GM18499 (cell line): ENCODE measurements around the gene HSPB6.
"Not testable (repeated sequence)": the region's sequence is repeated elsewhere in the genome, so short reads cannot be mapped to it uniquely, and the experiment has no call there.

Source experiments
- ATAC-seq: cut with Tn5 transposase; IDR thresholded peaks from one replicate; pipeline ENCODE4 v1.9.1; 2021; ENCODE audit warnings: moderate number of reproducible peaks; ENCODE audit not compliant: insufficient read depth, unreplicated experiment

The HSPB6 gene

DNA sequence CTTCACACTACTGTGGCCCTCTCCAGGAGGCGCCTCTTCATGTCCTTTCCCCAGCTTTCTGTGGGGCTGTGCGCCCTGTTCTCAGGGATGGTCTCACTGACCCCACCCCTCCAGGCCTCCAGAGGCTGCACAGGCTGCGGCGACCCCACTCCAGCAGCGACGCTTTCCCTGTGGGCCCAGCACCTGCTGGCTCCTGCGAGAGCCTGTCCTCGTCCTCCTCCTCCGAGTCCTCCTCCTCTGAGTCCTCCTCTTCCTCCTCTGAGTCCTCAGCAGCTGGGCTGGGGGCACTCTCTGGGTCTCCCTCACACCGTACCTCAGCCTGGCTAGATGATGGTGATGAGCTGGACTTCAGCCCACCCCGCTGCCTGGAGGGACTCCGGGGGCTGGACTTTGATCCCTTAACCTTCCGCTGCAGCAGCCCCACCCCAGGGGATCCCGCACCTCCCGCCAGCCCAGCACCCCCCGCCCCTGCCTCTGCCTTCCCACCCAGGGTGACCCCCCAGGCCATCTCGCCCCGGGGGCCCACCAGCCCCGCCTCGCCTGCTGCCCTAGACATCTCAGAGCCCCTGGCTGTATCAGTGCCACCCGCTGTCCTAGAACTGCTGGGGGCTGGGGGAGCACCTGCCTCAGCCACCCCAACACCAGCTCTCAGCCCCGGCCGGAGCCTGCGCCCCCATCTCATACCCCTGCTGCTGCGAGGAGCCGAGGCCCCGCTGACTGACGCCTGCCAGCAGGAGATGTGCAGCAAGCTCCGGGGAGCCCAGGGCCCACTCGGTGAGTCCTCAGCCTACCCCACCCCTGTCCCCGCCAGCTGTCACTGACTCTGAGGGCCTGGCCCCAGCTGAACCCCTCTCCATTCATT lies 29.7 kb upstream of the HSPB6 start:
- no peak for ATAC-seq

DNA sequence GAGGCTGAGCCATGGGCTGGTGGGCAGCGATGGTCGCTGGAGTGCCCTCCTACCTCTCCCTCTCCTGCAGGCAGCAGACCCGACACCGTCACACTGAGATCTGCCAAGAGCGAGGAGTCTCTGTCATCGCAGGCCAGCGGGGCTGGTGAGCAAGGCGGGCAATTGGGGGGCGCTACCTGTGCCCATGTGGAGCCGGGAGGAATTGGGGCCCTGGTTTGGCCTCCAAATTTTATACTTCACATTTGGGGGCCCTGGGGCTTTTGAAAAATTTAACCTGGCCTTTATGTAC lies 28.5 kb upstream of the HSPB6 start:
- ATAC-seq = no peak

DNA sequence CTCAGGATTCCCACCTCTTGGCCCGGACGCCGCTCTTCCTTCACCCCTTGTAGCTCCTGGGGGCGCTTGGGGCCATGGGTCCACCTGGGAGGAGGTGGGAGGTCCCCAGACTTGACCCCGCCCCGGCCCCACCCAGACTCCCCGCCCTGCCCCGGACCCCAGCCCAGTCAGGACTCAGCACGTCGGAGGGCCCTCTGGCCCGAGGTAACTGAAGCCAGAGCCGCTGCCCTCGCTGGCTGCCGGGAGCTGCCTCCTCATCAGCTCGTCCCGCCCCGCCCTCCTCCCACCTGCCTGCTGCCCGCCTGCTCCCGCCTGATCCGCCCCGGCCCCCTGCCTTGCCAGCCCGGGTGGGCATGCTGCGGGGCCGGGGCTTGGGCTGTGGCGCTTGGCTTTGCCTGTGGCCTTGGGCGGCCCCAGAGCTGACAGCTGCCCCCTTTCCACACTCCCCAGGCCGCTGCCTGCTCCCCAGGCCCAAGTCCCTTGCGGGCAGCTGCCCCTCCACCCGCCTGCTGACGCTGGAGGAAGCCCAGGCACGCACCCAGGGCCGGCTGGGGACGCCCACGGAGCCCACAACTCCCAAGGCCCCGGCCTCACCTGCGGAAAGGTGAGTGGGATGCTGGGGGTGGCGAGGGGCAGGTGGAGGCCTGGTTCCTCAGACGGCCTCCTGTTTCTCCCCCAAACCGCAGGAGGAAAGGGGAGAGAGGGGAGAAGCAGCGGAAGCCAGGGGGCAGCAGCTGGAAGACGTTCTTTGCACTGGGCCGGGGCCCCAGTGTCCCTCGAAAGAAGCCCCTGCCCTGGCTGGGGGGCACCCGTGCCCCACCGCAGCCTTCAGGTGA lies 27.9 kb upstream of the HSPB6 start:
- ATAC-seq = no peak

DNA sequence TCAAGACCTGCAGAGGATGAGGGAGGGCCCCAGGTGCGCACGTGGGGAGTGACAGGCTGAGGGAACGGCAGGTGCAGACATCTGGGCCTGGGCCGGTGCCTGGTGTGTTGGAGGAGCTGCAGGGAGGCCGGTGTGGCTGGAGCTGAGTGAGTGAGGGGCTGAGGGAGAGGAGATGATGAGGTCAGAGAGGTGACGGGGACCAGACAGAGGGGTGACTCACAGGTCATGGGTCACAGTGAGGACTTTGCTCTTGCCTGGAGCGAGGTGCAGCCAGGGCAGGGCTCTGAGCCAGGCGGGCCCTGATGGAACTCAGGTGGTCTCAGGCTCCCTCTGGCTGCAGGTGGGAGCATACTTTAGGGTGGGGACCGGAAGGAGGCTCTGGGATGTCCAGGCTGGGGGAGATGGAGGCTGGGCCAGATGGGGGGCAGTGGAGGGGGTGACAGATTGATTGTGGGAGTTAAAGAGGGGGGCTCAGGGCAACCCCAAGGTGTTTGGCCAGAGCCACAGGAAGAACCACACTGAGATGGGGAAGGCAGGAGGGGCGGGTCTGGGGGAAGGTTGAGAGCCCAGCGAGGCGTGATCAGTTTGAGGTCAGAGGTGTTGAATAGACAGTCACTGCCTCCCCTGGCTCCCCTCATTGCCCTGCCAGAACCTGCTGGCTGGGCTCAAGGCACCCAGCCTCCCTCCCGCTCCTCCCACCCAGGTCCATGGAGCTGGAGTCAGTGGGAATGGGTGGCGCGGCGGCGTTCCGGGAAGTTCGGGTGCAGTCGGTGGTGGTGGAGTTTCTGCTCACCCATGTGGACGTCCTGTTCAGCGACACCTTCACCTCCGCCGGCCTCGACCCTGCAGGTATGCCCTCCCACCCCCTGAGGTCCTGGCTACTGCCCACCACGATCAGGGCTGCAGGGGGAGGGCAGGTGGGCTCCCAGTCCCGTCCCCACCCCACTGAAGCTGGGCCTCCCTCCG lies 26.9 kb upstream of the HSPB6 start:
- ATAC-seq = no peak

DNA sequence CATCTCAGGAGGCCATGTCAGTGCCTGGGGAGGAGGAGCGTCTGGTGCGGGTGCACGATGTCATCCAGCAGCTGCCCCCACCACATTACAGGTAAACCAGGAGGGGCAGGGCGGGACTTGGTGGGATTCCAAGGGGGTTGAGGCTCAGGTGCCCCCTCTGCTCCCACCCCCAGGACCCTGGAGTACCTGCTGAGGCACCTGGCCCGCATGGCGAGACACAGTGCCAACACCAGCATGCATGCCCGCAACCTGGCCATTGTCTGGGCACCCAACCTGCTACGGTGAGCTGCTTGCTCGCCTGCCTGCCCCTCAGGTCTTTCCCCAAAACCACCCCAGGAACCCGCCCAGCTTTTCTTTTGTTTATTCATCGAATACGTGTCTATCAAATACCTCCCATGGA lies 25.8 kb upstream of the HSPB6 start:
- ATAC-seq = no peak

DNA sequence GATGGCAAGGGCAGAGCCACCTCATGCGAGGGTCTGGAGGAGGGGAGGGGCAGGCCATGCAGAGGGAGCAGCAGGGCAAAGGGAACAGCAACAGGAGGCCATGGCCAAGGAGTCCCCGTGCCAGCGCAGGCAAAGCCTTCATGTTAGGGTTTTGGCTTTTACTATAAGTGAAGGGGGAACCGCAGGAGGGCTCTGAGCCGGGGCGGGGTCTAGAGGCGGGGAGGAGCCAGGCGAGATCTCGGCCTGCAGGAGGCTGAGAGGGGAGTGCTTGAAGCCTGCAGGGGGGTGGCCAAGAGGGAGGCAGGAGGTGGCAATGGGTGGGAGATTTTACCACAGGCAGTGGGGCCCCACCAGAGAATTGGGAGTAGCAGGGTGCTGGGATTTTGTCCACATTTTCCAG lies 24.8 kb upstream of the HSPB6 start:
- ATAC-seq = no peak

DNA sequence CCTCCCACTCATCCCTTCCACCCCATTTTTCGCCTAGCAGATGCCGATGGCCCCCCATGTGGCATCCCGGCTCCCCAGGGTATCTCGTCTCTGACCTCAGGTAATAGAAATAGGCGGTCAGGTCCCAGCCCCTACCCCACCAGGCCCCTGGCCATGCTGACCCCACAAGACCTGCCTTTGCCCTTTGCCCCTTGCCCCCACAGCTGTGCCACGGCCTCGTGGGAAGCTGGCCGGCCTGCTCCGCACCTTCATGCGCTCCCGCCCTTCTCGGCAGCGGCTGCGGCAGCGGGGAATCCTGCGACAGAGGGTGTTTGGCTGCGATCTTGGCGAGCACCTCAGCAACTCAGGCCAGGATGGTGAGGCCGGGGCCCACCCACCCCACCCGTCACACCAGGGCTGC lies 23.9 kb upstream of the HSPB6 start:
- no peak for ATAC-seq

DNA sequence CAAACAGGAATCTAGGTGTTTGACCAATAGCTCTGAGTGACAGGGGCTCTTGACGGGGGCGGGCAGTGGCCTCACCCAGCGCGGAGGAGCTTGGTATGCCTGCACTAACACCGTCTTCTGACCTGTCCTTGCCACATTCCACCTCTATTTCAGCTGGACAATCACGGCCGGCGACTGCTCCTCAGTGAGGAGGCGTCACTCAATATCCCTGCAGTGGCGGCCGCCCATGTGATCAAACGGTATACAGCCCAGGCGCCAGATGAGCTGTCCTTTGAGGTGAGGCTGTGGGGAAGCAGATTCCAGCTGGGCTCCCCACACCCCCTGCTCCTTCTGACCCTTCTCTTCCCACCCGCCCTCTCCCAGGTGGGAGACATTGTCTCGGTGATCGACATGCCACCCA lies 23.2 kb upstream of the HSPB6 start:
- no peak for ATAC-seq

DNA sequence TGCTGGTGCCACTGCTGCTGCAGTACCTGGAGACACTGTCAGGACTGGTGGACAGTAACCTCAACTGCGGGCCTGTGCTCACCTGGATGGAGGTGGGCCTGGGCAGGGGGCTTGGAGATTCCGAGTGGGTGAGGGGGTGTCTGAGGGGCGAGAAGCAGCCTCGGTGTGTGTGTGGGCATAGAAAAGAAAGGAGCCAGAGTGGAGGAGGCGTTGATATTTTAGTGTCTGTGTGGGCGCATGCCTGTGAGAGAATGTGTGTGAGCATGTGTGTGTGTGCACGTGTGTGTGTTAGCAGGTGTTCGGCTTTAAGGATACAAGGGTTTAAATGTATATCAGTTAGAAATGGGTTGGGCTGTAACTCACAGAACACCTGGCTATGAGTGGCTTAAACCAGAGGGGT lies 22.2 kb upstream of the HSPB6 start:
- ATAC-seq = no peak

DNA sequence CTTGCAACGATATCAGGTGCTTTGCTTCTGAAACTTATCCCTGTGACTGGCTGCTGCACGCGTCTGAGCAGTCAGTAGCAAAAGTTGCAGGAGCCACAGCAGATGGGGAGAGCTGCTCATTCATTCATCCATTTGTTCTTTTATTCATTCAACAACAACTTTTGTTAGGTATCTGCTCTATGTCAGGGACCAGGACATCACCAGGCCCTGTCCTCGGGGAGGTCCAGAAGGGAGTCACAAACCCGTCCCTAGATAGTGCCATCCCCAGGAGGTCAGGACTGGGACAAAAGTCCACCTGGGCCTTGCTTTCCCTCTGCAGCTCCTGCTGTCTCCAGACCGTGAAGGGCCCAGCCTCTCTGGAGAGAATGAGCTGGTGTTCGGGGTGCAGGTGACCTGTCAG lies 21.1 kb upstream of the HSPB6 start:
- no peak for ATAC-seq

DNA sequence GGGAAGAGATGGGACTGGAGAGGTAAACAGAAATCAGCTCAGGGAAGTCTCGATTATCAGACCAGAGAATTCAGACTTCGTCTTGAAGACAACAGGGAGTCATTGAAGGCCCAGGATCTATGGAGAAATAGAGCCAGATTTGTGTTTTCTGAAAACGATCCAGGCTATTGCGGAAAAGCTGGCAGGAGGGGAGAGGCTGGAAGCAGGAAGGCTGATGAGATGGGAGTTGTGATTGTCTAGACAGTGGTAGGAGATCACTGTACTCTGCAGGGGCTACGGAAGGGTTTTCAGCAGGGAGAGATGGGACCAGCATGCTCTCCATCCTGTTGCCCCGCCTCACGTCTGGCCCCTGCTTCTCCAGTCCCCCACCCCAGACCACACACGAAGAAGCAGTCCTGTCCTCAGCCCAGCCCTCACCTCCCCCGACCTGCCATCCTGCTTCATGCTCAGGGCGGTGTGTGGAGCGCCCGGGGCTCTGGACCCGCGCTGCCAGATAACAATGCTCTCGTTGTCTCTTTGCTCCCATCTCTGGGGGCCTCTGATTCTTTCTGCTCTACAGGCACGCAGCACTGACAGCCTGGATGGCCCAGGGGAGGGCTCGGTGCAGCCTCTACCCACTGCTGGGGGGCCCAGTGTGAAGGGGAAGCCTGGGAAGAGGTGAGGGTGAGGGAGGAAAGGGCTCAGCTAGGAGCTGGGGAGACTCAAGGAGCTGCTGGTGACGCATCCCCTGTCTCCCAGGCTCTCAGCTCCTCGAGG lies 20.4 kb upstream of the HSPB6 start:
- no peak for ATAC-seq

DNA sequence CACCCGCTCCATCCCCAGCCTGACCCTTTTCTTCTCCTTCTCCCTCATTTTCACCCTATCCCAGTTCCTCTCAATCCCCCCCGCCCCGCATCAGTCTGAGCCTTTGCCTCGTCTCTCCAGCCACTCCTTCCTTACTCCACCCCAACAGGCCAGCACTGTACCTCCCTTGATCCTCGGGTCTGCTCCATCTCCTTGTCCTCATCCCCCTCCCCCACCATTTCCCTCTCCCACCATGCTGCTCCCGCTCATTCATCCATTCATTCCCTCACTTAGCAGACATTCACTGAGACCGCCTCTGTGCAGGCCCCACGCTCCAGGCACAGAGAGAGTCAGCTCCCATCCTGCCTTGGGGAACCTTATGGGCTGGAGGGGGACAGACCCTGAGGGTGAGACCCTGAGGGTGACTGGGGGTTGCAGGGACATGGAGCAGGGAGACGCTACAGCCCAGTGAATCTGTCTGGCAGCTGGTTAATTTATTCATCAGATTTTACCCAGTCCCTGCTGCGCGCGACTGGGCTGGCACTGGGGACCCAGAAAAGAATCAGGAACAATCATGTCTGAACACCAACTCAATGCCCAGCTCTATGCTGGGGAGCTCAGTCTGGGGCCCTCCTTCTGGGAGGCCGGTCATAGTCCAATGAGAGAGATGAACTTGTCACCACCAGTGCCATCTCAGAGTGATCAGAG lies 19.4 kb upstream of the HSPB6 start:
- ATAC-seq = no peak

DNA sequence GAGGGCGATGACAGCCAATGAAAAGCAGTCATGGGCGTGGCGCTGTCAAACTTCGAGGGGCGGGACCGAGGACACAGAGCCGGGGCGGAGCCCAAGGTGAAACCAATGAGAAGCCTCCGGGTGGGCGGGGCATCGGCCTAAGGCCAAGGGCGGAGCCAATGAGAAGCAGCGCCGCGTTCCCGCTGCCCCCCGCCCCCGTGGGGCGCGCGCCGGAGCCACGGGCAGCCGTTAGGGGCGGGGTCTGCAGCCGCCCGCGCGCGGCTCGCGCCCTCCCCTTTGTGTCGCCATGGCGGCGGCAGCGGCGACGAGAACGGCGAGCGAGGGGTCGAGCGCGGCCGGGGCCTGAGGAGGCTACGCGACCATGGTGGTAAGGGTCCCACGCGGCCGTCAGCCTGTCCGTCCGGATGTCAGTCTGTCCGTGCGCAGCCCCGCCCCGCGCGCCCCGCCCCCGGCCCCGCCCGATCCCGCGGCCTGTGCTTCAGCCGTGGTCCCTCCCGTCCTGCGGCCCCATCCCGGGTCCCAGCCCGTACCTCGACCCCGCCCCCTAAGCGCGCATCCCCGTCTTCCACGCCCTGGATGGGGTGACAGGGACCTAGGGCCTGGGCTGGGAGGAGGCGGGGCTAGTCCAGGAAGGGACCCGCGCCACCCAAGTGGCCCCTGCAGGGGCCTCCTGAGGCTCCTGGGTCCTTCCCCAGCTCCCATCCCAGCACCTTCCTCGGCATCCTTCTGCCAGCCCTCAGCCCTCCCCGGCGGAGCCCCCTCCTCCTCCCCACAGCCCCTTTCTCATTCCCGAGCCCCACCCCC lies 18.7 kb upstream of the HSPB6 start, which contains the start of gene ARHGAP33:
ARHGAP33 (plus strand) TSS at position 267 of the 804 bp plus-strand sequence; CDS start at position 362, 95 bp downstream.
- ATAC-seq = peak; percentile 86

DNA sequence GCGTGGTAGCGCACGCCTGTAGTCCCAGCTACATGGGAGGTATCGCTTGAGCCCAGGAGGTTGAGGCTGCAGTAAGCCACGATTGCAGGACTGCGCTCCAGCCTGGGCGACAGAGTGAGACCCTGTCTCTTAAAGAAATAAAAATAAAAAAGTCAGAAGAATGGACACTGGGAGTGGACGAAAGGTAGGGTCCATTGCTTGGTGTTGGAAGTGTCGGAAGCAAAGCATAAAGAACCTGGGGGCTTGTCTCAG lies 18.1 kb upstream of the HSPB6 start:
- ATAC-seq = no peak

DNA sequence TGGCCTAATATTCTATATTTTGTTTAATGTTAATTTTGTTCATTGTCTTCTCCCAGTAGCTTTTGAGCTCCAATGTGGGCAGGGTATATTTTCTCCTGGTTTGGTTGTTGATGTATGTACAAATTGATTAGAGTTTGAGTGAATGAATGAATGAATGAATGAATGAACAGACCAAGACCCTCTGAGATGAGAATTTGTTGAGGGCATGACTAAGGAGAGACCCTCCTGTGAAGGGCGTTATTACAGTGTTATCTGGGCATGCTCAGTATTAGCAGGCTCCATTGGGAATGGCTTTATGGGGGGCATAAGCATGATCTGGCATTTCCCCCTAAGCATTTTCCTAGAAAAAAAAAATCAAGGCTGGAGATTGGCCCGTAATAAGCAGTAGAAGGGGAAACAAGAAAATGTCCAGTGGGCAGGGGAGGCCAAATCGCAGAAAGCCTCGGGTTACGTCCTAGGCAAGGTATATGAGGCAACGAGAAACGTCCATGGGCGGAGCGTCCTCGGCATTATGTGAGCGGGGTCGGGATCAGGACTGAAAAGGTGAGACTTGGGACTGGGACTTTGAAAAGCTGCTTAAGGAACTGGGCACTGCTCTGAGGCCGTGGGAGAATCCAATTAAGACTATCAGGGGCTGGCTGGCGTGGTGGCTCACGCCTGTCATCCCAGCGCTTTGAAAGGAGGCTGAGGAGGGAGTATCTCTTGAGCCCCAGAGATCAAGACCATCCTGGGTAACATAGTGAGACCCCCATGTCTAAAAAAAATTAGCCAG lies 17.6 kb upstream of the HSPB6 start:
- no peak for ATAC-seq

DNA sequence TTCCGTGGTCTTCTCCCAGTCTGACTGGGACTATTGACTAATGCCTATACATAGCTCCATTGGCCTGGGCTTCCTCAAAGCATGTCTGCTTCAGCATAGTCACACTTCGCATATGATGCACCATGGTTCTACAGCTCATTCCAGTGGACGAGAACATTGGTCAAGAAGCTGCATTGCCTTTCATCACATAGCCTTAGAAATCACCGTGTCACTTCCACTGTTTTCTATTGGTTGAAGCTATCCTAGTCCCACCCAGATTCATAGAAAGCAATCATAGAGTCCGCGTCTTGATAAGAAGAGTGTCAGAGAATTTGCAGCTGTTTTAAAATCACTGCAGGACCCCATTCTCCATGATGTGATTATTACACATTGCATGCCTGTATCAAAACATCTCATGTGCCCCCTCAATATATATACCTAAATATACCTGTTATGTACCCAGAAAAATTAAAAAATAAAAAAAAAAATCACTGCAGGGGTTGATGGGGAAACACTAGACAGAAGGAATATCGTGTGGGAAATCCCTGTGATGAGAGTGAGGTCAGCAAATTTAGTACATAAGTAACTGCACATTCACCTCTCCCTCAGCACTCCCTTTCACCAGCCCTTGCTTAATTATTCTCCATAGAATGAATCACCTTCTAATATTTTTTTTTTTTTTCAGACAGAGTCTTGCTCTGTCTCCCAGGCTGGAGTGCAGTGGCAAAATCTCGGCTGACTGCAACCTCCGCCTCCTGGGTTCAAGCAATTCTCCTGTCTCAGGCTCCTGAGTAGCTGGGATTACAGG lies 16.4 kb upstream of the HSPB6 start:
- ATAC-seq = no peak

DNA sequence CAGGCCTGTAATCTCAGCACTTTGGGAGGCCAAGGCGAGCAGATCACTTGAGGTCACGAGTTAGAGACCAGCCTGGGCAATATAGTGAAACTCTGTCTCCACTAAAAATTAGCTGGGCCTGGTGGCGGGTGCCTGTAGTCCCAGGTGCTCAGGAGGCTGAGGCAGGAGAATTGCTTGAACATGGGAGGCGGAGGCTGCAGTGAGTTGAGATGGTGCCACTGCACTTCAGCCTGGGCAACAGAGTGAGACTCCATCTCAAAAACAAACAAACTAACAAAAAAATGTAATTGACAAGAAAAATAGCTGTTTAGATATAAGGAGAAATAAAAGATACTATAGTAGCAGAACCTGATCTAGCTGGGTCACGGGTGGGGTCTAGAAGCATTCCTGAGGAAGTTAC lies 15.5 kb upstream of the HSPB6 start:
- not testable (repeated sequence) for ATAC-seq
